Mucosa of stomach (tissue), 1 donor: ENCODE results near the gene NCAPG2.

Source experiments
- H3K27me3 ChIP-seq: one replicate; pipeline ENCODE4 v1.7.0; 2013; ENCODE audit warnings: mild to moderate bottlenecking, low read length; ENCODE audit not compliant: control insufficient read depth, insufficient read depth
- H3K36me3 ChIP-seq: one replicate; pipeline ENCODE4 v1.7.0; 2013; ENCODE audit warnings: low read length; ENCODE audit not compliant: control insufficient read depth, insufficient read depth
- H3K4me1 ChIP-seq: one replicate; pipeline ENCODE4 v1.7.0; 2013; ENCODE audit warnings: mild to moderate bottlenecking, low read length; ENCODE audit not compliant: control insufficient read depth, insufficient read depth
- H3K4me3 ChIP-seq: one replicate; pipeline ENCODE4 v1.7.0; 2013; ENCODE audit warnings: low read length
- H3K9ac ChIP-seq: one replicate; pipeline ENCODE4 v1.7.0; 2013; ENCODE audit warnings: mild to moderate bottlenecking, low read length, moderate library complexity
- H3K9me3 ChIP-seq: one replicate; pipeline ENCODE4 v1.7.0; 2013; ENCODE audit warnings: mild to moderate bottlenecking, low read length, moderate library complexity; ENCODE audit not compliant: control insufficient read depth
- donor health status: Pancreatic carcinoma.

The NCAPG2 gene

GRCh38 chr7:158731761-158732160 lies 27.2 kb upstream of the NCAPG2 start:
- Histone ChIP-seq H3K9ac (no peak overlapping the region), H3K27me3 (no peaks in the 10 kb centered on the region), H3K36me3 (peaks cover 5% of the 10 kb centered on the region), H3K4me3 (no peak overlapping the region), H3K4me1 (no peaks in the 10 kb centered on the region), H3K9me3 (no peaks in the 10 kb centered on the region)

- H3K9me3 ChIP-seq, result no peaks in the 10 kb centered on the region
- H3K9ac ChIP-seq, result no peak overlapping the region
- no peak overlapping the region for H3K4me3 ChIP-seq
- H3K36me3 ChIP-seq, result peaks cover 5% of the 10 kb centered on the region
- no peaks in the 10 kb centered on the region for H3K4me1 ChIP-seq
- H3K27me3 ChIP-seq, result no peaks in the 10 kb centered on the region
Measured at GRCh38 chr7:158730383-158731346, 26.1 kb upstream of the NCAPG2 start.

- Histone ChIP-seq H3K9me3 (no peaks in the 10 kb centered on the region), H3K4me3 (no peak overlapping the region), H3K27me3 (no peaks in the 10 kb centered on the region), H3K9ac (no peak overlapping the region), H3K36me3 (peaks cover 5% of the 10 kb centered on the region), H3K4me1 (no peaks in the 10 kb centered on the region)
Measured at GRCh38 chr7:158729646-158730382, 25.2 kb upstream of the NCAPG2 start.

GRCh38 chr7:158728911-158729645 lies 24.5 kb upstream of the NCAPG2 start:
- Histone ChIP-seq H3K9ac (no peak overlapping the region), H3K36me3 (peaks cover 3% of the 10 kb centered on the region), H3K4me1 (no peaks in the 10 kb centered on the region), H3K4me3 (no peak overlapping the region), H3K9me3 (no peaks in the 10 kb centered on the region), H3K27me3 (no peaks in the 10 kb centered on the region)

- Histone ChIP-seq H3K9me3 (no peaks in the 10 kb centered on the region), H3K36me3 (no peaks in the 10 kb centered on the region)
Measured at GRCh38 chr7:158727690-158728089, 23.1 kb upstream of the NCAPG2 start.

GRCh38 chr7:158726277-158726807 lies 21.7 kb upstream of the NCAPG2 start:
- Histone ChIP-seq H3K9me3 (no peaks in the 10 kb centered on the region), H3K4me1 (no peaks in the 10 kb centered on the region), H3K4me3 (no peak overlapping the region), H3K9ac (no peak overlapping the region), H3K36me3 (no peaks in the 10 kb centered on the region), H3K27me3 (no peaks in the 10 kb centered on the region)

More at GRCh38 chr7:158727690-158728089, 23.1 kb upstream of the NCAPG2 start:
- Histone ChIP-seq H3K27me3 (no peaks in the 10 kb centered on the region), H3K4me1 (no peaks in the 10 kb centered on the region), H3K4me3 (no peak overlapping the region), H3K9ac (no peak overlapping the region)

GRCh38 chr7:158725506-158725800 lies 20.8 kb upstream of the NCAPG2 start:
- no peaks in the 10 kb centered on the region for H3K4me1 ChIP-seq
- H3K27me3 ChIP-seq, result no peaks in the 10 kb centered on the region
- H3K9ac ChIP-seq, result no peak overlapping the region
- H3K36me3 ChIP-seq, result no peaks in the 10 kb centered on the region
- H3K9me3 ChIP-seq, result no peaks in the 10 kb centered on the region
- H3K4me3 ChIP-seq, result no peak overlapping the region

- Histone ChIP-seq H3K4me1 (no peaks in the 10 kb centered on the region), H3K36me3 (no peaks in the 10 kb centered on the region), H3K4me3 (no peak overlapping the region), H3K27me3 (no peaks in the 10 kb centered on the region), H3K9ac (no peak overlapping the region), H3K9me3 (no peaks in the 10 kb centered on the region)
Measured at GRCh38 chr7:158724658-158725505, 20.3 kb upstream of the NCAPG2 start.

GRCh38 chr7:158723714-158724385 lies 19.2 kb upstream of the NCAPG2 start:
- Histone ChIP-seq H3K9ac (no peak overlapping the region), H3K4me1 (no peaks in the 10 kb centered on the region), H3K9me3 (no peaks in the 10 kb centered on the region), H3K4me3 (no peak overlapping the region), H3K36me3 (no peaks in the 10 kb centered on the region), H3K27me3 (no peaks in the 10 kb centered on the region)

- Histone ChIP-seq H3K4me1 (no peaks in the 10 kb centered on the region), H3K9ac (no peak overlapping the region), H3K4me3 (no peak overlapping the region), H3K36me3 (no peaks in the 10 kb centered on the region), H3K9me3 (no peaks in the 10 kb centered on the region), H3K27me3 (no peaks in the 10 kb centered on the region)
Measured at GRCh38 chr7:158723266-158723665, 18.7 kb upstream of the NCAPG2 start.
